ENCODE results near the gene UBE2N. TPM values are rescaled to one million over a fixed set of nuclear protein-coding genes. Genes with fewer than 3 reads are reported as not detected.

The UBE2N gene
- total and polyA plus RNA-seq, 2 experiments from 2014 or later: 154 to 385 TPM

GRCh38 chr12:93378998-93379325, 62.8 kb downstream of the UBE2N start:
- no peaks in the 10 kb centered on the region for H3K27me3 ChIP-seq (ENCODE audit: insufficient read depth)
- H3K9me3 Mint-ChIP-seq: no peaks in the 10 kb centered on the region; the same call in 2 of the 3 replicates
- no peaks in the 10 kb centered on the region for H3K36me3 ChIP-seq (ENCODE audit: insufficient read depth)
- DNase-seq (ENCODE audit: low spot score): no peak
- peak overlapping the region; percentile 94 for H3K27ac Mint-ChIP-seq
- peak overlapping the region; percentile 99 for H3K4me3 ChIP-seq
- no peak for ATAC-seq
- H3K27me3 Mint-ChIP-seq (ENCODE audit: insufficient read depth, low read depth, poor library complexity): peaks cover 14% of the 10 kb centered on the region
- H4K20me1 ChIP-seq (replicated peaks; ENCODE audit: insufficient read depth): peaks cover 51% of the 10 kb centered on the region
- H3K4me1 Mint-ChIP-seq: peaks cover 54% of the 10 kb centered on the region
- H3K9me2 ChIP-seq (ENCODE audit: insufficient read depth): no peaks in the 10 kb centered on the region
- no peak overlapping the region for H2AFZ ChIP-seq
- H3K4me1 ChIP-seq (ENCODE audit: insufficient read depth): peaks cover 65% of the 10 kb centered on the region
- TF ChIP-seq EZH2 (IDR thresholded peaks at IDR 0.05; ENCODE audit: low read depth, unreplicated experiment): no peak
- TF ChIP-seq ZNF462 (CRISPR knock-in tag; IDR thresholded peaks at IDR 0.05): no peak
- no peak for TF ChIP-seq EZH2phosphoT487 (IDR thresholded peaks at IDR 0.05; ENCODE audit: unreplicated experiment)
- TF ChIP-seq ZNF331 (CRISPR knock-in tag; IDR thresholded peaks at IDR 0.05; ENCODE audit: low read depth): no peak
- TF ChIP-seq REST (IDR thresholded peaks at IDR 0.05; ENCODE audit: unreplicated experiment): no peak
- no peak for TF ChIP-seq CTCF (conservative IDR thresholded peaks at IDR 0.05; ENCODE audit: low read depth in 2 of 2)
- no peak for TF ChIP-seq ETS1 (IDR thresholded peaks at IDR 0.05)
- no peak for TF ChIP-seq CREB1 (CRISPR knock-in tag; IDR thresholded peaks at IDR 0.05; ENCODE audit: low read depth)
- no peak for TF ChIP-seq STAT1 (IDR thresholded peaks at IDR 0.05; ENCODE audit: unreplicated experiment)
- TF ChIP-seq POLR2AphosphoS5 (IDR thresholded peaks at IDR 0.05; ENCODE audit: low read depth): no peak
- TF ChIP-seq NANOG (IDR thresholded peaks at IDR 0.05; ENCODE audit: borderline replicate concordance): no peak
- TF ChIP-seq JUNB (IDR thresholded peaks at IDR 0.05; ENCODE audit: unreplicated experiment): no peak
- no peak for TF ChIP-seq ZNF114 (CRISPR knock-in tag; IDR thresholded peaks at IDR 0.05)
- peaks cover 11% of the 10 kb centered on the region; the same call in 1 of the 2 replicates for H3F3A ChIP-seq (replicated peaks; ENCODE audit: low read depth)
- H3K27ac ChIP-seq (ENCODE audit: low read depth): no peak overlapping the region
- peak overlapping the region; percentile 99 for H3K4me3 Mint-ChIP-seq
- peaks cover 58% of the 10 kb centered on the region for H3K79me2 ChIP-seq (replicated peaks; ENCODE audit: insufficient read depth)
- peak overlapping the region; percentile 97 for H3K4me2 ChIP-seq
- peaks cover 8% of the 10 kb centered on the region; the same call in 2 of the 3 replicates for H3K36me3 Mint-ChIP-seq (ENCODE audit: low read depth)

All from GM23338 (cell line).